Colonic mucosa (tissue), 4 donors: ENCODE results near the gene NISCH. TPM values are rescaled to one million over a fixed set of nuclear protein-coding genes. Genes with fewer than 3 reads are reported as not detected.
A peak's percentile ranks its signal among the peaks of the same experiment; 100 is the strongest.

Source experiments
- DNase-seq: peaks from one replicate; pipeline ENCODE4 v3.0.0-alpha.2; 2020
- H3K27ac ChIP-seq: fragments of 200-600 bp; one replicate; pipeline ENCODE4 v1.8.0; 2021
- H3K27me3 ChIP-seq: fragments of 200-600 bp; one replicate; pipeline ENCODE4 v1.8.0; 2021
- H3K36me3 ChIP-seq: fragments of 200-600 bp; one replicate; pipeline ENCODE4 v1.8.0; 2021
- H3K4me1 ChIP-seq: fragments of 200-600 bp; one replicate; pipeline ENCODE4 v1.8.0; 2021; ENCODE audit warnings: mild to moderate bottlenecking
- H3K4me3 ChIP-seq: fragments of 200-600 bp; one replicate; pipeline ENCODE4 v1.8.0; 2021
- H3K9ac ChIP-seq, 2 donors: one replicate each; pipeline ENCODE4 v1.7.0; 2013; ENCODE audit warnings: control low read depth in 2 of 2, low read depth in 2 of 2, low read length in 2 of 2
- H3K9me3 ChIP-seq: fragments of 200-600 bp; one replicate; pipeline ENCODE4 v1.8.0; 2021
- CTCF ChIP-seq: fragments of 200-600 bp; IDR thresholded peaks from one replicate; pipeline ENCODE4 v1.8.0; 2022; ENCODE audit warnings: antibody characterized with exemption, mild to moderate bottlenecking
- intact Hi-C: fragments of 100-400 bp; cut with DNase I; formaldehyde crosslinking; loops from one replicate; pipeline ENCODE4 v1.14.1; 2022
- total RNA-seq, 2 donors: library from RNA; stranded (reverse); fragmentation: NEBNext Ultra II Directional in 1 of 2; extraction: Animal tissue kit (Norgen Biotek cat#: 25700) in 1 of 2; gene quantifications; one replicate each; pipeline ENCODE4 v1.2.1, GENCODE V29; 2021
- donor health status: healthy.
- donor health status: DM: no; HTN: no; CAD: no.
- donor health status: DM: no; HTN: no; CAD: no.

NISCH gene
- total RNA-seq, 2 donors from 2014 or later, result 43.2 to 60.5 TPM

DNA sequence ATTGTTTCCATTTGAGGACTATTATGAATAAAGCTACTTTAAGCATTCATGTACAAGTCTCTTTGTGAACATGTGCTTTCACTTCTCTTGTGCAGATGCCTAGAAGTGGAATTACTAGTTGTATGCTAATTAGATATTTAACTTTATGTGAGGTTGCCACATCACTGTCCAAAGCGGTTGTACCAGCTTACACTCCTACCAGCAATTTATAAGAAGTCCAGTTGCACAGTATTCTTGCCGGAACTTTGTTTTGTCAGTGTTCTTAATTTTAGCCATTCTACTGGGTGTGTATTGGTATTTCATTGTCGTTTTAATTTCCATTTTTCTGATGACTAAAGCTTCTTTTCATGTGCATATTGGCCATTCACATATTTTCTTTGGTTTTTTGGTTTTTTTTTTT is 39.6 kb upstream of the NISCH start:
- H3K9ac ChIP-seq, result no peak overlapping the region
- H3K9me3 ChIP-seq, result no peaks in the 10 kb centered on the region
- H3K36me3 ChIP-seq, result no peaks in the 10 kb centered on the region
- intact Hi-C loops, result no loop called here
- H3K4me1 ChIP-seq, result peaks cover 5% of the 10 kb centered on the region
- no peak for TF ChIP-seq CTCF
- no peak for DNase-seq
- H3K4me3 ChIP-seq, result no peak overlapping the region
- no peak overlapping the region for H3K27ac ChIP-seq
- H3K27me3 ChIP-seq, result no peaks in the 10 kb centered on the region

DNA sequence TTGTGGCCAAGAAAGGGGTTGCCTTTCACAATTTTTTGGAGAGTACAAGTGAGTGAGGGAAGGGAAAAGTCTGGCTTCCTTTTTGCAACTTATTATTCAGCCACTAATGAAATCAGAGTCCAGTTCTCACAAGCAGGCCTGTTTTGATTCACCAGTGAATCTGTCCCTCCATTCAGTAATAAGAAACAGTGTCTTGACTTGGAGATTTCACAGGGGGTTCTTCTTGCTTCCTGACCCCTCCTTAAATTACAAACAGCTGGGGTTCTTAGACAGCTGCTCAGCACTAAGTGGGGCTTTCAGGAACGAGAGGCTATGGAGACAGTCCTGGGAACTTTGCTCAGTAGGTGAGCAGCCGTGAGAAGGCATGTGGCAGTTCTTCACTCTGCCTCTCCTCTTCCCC is 35.0 kb upstream of the NISCH start:
- DNase-seq, result no peak
- Histone ChIP-seq H3K9ac (no peak overlapping the region), H3K27ac (no peak overlapping the region), H3K4me1 (no peaks in the 10 kb centered on the region), H3K36me3 (no peaks in the 10 kb centered on the region), H3K9me3 (no peaks in the 10 kb centered on the region), H3K27me3 (no peaks in the 10 kb centered on the region), H3K4me3 (no peak overlapping the region)
- no peak for TF ChIP-seq CTCF
- intact Hi-C loops, result no loop called here

DNA sequence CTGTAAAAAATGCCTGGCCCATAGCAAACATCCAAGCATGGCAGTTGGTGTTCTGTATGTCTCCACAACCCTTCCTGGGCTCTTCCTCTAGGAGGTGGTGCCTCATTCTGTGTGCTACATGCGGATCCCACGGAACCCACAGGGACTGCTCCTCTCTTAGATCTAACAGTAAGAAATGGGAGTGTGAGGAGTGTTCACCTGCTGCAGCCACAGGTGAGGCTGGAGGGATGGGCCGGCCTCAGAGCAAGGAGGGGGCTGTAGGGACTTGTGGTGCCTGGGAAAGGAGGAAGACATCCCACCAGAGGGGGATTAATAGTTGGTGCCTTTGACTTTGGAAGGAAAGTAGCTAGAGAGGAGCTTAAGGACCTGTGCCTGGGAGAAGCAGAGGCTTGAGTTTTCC is 32.7 kb upstream of the NISCH start:
- H3K9me3 ChIP-seq, result no peaks in the 10 kb centered on the region
- H3K9ac ChIP-seq, result no peak overlapping the region
- no peak overlapping the region for H3K27ac ChIP-seq
- no peak for TF ChIP-seq CTCF
- intact Hi-C loops, result no loop called here
- H3K36me3 ChIP-seq, result no peaks in the 10 kb centered on the region
- no peak overlapping the region for H3K4me3 ChIP-seq
- no peaks in the 10 kb centered on the region for H3K4me1 ChIP-seq
- DNase-seq, result no peak
- H3K27me3 ChIP-seq, result no peaks in the 10 kb centered on the region

DNA sequence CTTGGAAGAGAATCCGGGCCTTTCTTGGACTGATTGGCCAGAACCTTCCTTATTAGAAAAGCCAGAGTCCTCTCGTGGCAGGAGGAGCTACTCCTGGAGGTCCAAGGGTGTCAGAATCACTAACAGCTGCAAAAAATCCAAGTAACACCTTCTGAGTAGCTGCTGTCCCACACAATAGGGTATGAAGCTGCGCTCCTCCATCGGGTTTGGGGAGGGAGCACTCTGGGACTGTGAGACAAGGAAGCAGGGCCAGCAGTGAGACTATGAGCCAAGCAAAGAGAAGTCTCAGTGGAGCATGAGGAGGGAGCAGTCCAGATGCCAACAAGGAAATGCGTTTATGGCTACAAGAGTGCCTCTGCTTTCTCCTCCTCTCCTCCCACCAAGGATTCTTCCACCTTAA is 32.2 kb upstream of the NISCH start:
- H3K9ac ChIP-seq, result no peak overlapping the region
- no peak for DNase-seq

GRCh38 chr3:52428151-52429005 is 27.0 kb upstream of the NISCH start:
- Histone ChIP-seq H3K36me3 (no peaks in the 10 kb centered on the region), H3K27me3 (no peaks in the 10 kb centered on the region), H3K4me1 (no peaks in the 10 kb centered on the region), H3K27ac (no peak overlapping the region), H3K9ac (no peak overlapping the region), H3K4me3 (no peak overlapping the region), H3K9me3 (no peaks in the 10 kb centered on the region)
- peak; percentile 59 for TF ChIP-seq CTCF
- DNase-seq, result peak; percentile 69
- intact Hi-C loops, result loop anchor here (2.0 kb wide), 1 partner anchor 18 kb away; no protein-coding TSS in a partner anchor

More for the DNA sequence above, 32.2 kb upstream of the NISCH start:
- H3K9me3 ChIP-seq, result no peaks in the 10 kb centered on the region
- intact Hi-C loops, result no loop called here
- H3K27me3 ChIP-seq, result no peaks in the 10 kb centered on the region
- H3K27ac ChIP-seq, result no peak overlapping the region
- no peak overlapping the region for H3K4me3 ChIP-seq
- H3K4me1 ChIP-seq, result no peaks in the 10 kb centered on the region
- TF ChIP-seq CTCF, result no peak
- H3K36me3 ChIP-seq, result no peaks in the 10 kb centered on the region
